Uterus (tissue), 2 donors: Measurements from ENCODE around the gene BRD9.

Source experiments
- CTCF ChIP-seq, 4 experiments: fragments of 200-600 bp in 2 of 4; fragments of 450-650 bp in 2 of 4; sonication (generic) in 2 of 4; IDR thresholded peaks; one replicate each; pipeline ENCODE4 v1.5.1; 2016 to 2019; ENCODE audit warnings: antibody characterized with exemption in 4 of 4, mild to moderate bottlenecking in 2 of 4, moderate library complexity in 1 of 4
- POLR2A ChIP-seq, 2 donors: fragments of 450-650 bp; IDR thresholded peaks; one replicate each; pipeline ENCODE4 v1.6.1; 2016; ENCODE audit warnings: antibody characterized with exemption in 2 of 2, mild to moderate bottlenecking in 1 of 2, moderate library complexity in 1 of 2

GRCh38 chr5:851076-851475 lies 41.5 kb downstream of the BRD9 start:
- TF ChIP-seq CTCF (IDR thresholded peaks at IDR 0.05) (no peak), POLR2A (IDR thresholded peaks at IDR 0.05) (no peak)
